SU-DHL-6 (cell line): ENCODE measurements around the gene ZNF678.

Experiments used
- CTCF ChIP-seq: fragments of 200-600 bp; sonication (generic); IDR thresholded peaks from one replicate; pipeline ENCODE4 v1.5.1; 2017; ENCODE audit warnings: antibody characterized with exemption, mild to moderate bottlenecking, low read length, moderate library complexity; ENCODE audit not compliant: insufficient read depth, poor library complexity, severe bottlenecking
- EZH2phosphoT487 ChIP-seq: fragments of 200-600 bp; sonication (generic), shearing (Covaris generic); conservative IDR thresholded peaks from 2 replicates; pipeline ENCODE4 v1.6.1; 2018; ENCODE audit warnings: mild to moderate bottlenecking, antibody characterized with exemption, low read length, moderate library complexity, mixed read lengths

DNA sequence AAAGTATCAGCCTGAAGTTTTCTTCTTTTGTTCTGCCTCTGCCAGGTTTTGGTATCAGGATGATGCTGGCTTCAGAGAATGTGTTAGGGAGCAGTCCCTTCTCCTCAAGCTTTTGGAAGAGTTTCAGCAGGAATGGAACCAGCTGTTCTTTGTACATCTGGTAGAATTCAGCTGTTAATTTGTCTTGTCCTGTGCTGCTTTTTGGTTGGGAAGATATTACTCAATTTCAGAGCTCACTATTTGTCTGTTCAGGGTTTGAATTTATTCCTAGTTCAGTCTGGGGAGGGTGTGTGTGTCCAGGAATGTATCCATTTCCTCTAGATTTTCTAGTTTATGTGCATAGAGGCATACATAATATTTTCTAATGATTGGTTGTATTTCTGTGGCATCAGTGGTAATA, 12.8 kb downstream of the ZNF678 start:
- TF ChIP-seq CTCF (no peak), EZH2phosphoT487 (no peak)
